Measurements from ENCODE around the gene RFX1.

DNA sequence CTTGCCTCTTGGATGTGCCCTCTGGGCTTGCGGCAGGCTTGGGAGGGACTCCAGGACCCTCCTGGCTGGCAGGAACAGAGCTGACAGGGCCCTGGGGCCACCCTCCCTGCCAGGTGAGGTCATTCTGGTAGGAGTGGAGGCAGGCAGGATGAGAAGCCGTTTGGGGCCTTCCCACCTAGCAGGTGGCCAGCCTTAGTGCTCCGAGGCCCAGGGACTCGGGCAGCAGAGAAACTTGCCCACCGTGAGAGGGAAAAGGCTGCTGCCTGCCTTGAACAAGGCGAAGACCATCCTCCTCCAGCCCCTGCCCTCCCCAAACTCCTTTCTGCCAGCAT is 8.5 kb downstream of the RFX1 start:
- TF ChIP-seq FOXK2 (IDR thresholded peaks at IDR 0.05) (no peak), RFXAP (CRISPR knock-in tag; IDR thresholded peaks at IDR 0.05; ENCODE audit: borderline replicate concordance) (no peak), HNRNPH1 (optimal IDR thresholded peaks at IDR 0.05; ENCODE audit: low read depth, low read length) (no peak), ETV5 (CRISPR knock-in tag; IDR thresholded peaks at IDR 0.05; ENCODE audit: borderline replicate concordance) (no peak), ZNF841 (CRISPR knock-in tag; IDR thresholded peaks at IDR 0.05; ENCODE audit: borderline replicate concordance) (no peak), ZBTB7A (CRISPR knock-in tag; IDR thresholded peaks at IDR 0.05) (no peak), ZFYVE20 (CRISPR knock-in tag; IDR thresholded peaks at IDR 0.05; ENCODE audit: borderline replicate concordance, low read depth) (no peak)
- TF ChIP-seq, protein P1, sequence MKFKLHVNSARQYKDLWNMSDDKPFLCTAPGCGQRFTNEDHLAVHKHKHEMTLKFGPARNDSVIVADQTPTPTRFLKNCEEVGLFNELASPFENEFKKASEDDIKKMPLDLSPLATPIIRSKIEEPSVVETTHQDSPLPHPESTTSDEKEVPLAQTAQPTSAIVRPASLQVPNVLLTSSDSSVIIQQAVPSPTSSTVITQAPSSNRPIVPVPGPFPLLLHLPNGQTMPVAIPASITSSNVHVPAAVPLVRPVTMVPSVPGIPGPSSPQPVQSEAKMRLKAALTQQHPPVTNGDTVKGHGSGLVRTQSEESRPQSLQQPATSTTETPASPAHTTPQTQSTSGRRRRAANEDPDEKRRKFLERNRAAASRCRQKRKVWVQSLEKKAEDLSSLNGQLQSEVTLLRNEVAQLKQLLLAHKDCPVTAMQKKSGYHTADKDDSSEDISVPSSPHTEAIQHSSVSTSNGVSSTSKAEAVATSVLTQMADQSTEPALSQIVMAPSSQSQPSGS (CRISPR knock-in tag; IDR thresholded peaks at IDR 0.05): no peak
- TF ChIP-seq, protein P2, sequence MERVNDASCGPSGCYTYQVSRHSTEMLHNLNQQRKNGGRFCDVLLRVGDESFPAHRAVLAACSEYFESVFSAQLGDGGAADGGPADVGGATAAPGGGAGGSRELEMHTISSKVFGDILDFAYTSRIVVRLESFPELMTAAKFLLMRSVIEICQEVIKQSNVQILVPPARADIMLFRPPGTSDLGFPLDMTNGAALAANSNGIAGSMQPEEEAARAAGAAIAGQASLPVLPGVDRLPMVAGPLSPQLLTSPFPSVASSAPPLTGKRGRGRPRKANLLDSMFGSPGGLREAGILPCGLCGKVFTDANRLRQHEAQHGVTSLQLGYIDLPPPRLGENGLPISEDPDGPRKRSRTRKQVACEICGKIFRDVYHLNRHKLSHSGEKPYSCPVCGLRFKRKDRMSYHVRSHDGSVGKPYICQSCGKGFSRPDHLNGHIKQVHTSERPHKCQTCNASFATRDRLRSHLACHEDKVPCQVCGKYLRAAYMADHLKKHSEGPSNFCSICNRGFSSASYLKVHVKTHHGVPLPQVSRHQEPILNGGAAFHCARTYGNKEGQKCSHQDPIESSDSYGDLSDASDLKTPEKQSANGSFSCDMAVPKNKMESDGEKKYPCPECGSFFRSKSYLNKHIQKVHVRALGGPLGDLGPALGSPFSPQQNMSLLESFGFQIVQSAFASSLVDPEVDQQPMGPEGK (CRISPR knock-in tag; IDR thresholded peaks at IDR 0.05): no peak
